Measurements from ENCODE around the gene CHRM1.
"Not testable (repeated sequence)": the region's sequence is repeated elsewhere in the genome, so short reads cannot be mapped to it uniquely, and the experiment has no call there.

Gene CHRM1
- 0 reads per million in 2 donors for total RNA-seq

GRCh38 chr11:62921201-62921572, at the start of gene CHRM1:
CHRM1 (minus strand) TSS chr11:62921363; CDS start chr11:62911100, 10,263 bp downstream.
- DNase-seq: no peak

- DNase-seq: no peak
These were observed 44.4 kb upstream of the CHRM1 start for GRCh38 chr11:62965574-62965973.

- no peak for DNase-seq
These were observed 41.2 kb upstream of the CHRM1 start for GRCh38 chr11:62962391-62962790.

GRCh38 chr11:62961017-62961570, 39.9 kb upstream of the CHRM1 start:
- no peak for DNase-seq

GRCh38 chr11:62959422-62959980, 38.3 kb upstream of the CHRM1 start:
- no peak for DNase-seq

GRCh38 chr11:62958547-62959421, 37.6 kb upstream of the CHRM1 start:
- DNase-seq: no peak

- no peak for DNase-seq
These were observed 36.0 kb upstream of the CHRM1 start for GRCh38 chr11:62957147-62957546.

GRCh38 chr11:62954478-62954877, 33.3 kb upstream of the CHRM1 start:
- DNase-seq: no peak

- DNase-seq: no peak
These were observed 32.6 kb upstream of the CHRM1 start for GRCh38 chr11:62953811-62954210.

- DNase-seq: no peak
These were observed 27.7 kb upstream of the CHRM1 start for GRCh38 chr11:62948765-62949320.

GRCh38 chr11:62945538-62945937, 24.4 kb upstream of the CHRM1 start:
- DNase-seq: not testable (repeated sequence)

GRCh38 chr11:62937528-62937927, 16.4 kb upstream of the CHRM1 start:
- DNase-seq: not testable (repeated sequence)

GRCh38 chr11:62934496-62934785, 13.3 kb upstream of the CHRM1 start:
- DNase-seq: no peak

- DNase-seq: no peak
These were observed 12.8 kb upstream of the CHRM1 start for GRCh38 chr11:62933750-62934495.

- DNase-seq: no peak
These were observed 12.1 kb upstream of the CHRM1 start for GRCh38 chr11:62933285-62933684.

GRCh38 chr11:62931499-62932278, 10.5 kb upstream of the CHRM1 start:
- DNase-seq: no peak

GRCh38 chr11:62930666-62931065, 9.5 kb upstream of the CHRM1 start:
- DNase-seq: no peak

- DNase-seq: no peak
These were observed 9.0 kb upstream of the CHRM1 start for GRCh38 chr11:62930157-62930556.

- no peak for DNase-seq
These were observed 6.8 kb upstream of the CHRM1 start for GRCh38 chr11:62928011-62928410.

- no peak for DNase-seq
These were observed 5.7 kb upstream of the CHRM1 start for GRCh38 chr11:62926680-62927455.

All from T-helper 2 cell (primary cell).